Kidney glomerular epithelial cell (primary cell): ENCODE data around the gene GRID2.

ENCODE experiments used
- DNase-seq: peaks from one replicate; lab custom pipeline; 2025; lab: John Stamatoyannopoulos, UW

The GRID2 gene

GRCh38 chr4:92735025-92735665, 431.4 kb downstream of the GRID2 start:
- DNase-seq: no peak

- no peak for DNase-seq
These were observed 456.7 kb downstream of the GRID2 start for GRCh38 chr4:92760433-92760832.

- DNase-seq: no peak
These were observed 472.3 kb downstream of the GRID2 start for GRCh38 chr4:92776080-92776479.

DNA sequence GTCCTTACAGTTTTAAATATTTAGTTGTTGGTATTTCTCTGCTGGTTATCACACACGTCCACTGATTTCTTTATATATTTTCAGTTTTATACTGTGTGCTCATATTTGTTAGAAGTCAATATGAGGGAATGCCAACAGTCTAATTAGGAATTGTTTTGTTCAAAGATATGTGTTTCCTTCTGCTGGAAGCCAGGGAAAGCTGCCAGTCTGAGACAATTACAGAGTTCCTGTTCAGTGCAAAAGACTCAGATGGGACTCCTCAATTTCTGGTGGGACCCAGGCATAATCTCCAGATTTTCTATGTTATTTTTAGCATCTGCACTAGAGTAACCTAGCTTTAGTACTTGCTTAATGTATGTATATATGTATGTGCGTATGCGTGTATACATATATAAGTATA, 486.0 kb downstream of the GRID2 start:
- DNase-seq: no peak

DNA sequence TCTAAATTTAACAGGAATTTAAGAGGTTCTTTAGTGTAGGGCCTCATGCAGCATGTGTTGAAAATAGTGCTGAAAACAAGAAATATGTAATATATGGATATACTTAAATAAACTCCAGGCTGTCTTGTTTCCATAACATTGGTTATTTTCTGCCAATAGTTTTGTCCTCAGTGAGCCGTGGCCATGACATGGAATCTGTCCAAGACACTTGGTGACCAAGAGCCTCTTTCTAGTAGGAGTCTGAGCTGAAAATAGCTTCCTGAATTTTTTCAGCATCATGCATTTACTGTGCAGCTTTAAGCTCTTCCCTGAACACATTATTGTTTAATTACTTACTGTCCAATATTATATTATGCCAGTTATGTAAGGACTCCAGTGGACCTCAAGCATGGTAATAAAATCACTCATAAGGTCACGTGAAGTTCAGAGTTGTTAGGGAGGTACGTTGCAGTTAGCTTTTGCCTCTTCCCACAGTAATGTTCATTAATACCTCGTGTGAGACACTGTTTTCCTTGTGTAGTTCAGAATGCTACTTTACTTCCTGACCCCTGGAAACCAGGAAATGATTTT, 488.2 kb downstream of the GRID2 start:
- DNase-seq: peak; percentile 27

- DNase-seq: no peak
These were observed 505.6 kb downstream of the GRID2 start for GRCh38 chr4:92809381-92809780.

DNA sequence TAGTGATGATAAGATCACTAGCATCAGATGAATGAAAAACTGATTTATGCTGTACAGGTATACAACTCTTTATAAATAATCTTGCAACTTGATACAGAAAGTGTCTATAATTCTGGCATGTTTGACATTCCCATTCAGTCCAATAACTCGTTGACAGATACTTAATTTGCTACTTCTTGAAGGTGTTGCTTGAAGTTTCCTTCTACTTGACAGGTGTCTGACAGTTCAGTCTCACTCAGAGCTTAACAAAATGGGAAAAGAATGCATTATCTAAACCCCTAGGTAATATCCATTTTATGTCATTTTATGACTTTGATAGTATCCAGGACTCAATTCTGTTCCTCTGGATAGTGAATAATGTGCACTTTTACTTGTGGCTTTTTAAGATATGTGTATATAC, 508.9 kb downstream of the GRID2 start:
- no peak for DNase-seq

- DNase-seq: no peak
These were observed 510.9 kb downstream of the GRID2 start for GRCh38 chr4:92814677-92815076.

- no peak for DNase-seq
These were observed 521.5 kb downstream of the GRID2 start for GRCh38 chr4:92825256-92825655.

DNA sequence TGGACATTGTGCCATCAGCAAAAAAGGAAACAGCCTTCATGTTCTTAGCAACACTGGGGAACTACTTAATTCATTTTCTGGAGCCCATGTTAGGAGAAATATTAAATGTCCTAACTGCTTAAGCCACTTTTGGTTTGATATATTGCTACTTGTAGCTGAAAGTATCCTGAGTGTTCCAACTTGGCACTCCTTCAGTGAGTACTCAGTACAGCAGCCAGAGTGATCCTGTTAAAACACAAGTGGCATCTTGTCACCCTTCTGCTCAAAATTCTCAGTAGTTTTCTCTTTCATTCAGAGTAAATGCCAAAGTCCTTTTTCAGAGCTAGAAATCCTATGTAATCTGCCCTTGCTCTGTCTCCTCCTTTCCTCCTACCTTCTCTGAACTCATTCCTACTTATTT, 522.0 kb downstream of the GRID2 start:
- DNase-seq: no peak

DNA sequence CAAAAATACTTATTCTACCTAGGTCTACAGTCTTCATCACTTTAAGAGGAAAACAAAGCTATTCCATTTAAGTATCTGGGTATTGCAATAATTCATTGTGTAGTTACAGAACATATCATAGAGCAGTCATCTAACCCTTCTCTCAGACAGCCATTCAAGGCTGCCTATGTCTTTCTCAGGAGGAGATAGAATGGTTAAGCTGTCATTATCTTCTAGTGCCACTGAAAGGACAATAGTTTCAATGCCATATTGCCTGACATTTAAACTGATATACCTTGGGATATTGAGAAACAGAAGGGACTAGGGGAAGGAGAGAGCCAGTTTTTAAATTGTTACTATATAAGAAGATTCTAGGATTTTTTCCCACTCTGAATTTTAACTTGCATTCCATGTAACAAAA, 527.0 kb downstream of the GRID2 start:
- no peak for DNase-seq

DNA sequence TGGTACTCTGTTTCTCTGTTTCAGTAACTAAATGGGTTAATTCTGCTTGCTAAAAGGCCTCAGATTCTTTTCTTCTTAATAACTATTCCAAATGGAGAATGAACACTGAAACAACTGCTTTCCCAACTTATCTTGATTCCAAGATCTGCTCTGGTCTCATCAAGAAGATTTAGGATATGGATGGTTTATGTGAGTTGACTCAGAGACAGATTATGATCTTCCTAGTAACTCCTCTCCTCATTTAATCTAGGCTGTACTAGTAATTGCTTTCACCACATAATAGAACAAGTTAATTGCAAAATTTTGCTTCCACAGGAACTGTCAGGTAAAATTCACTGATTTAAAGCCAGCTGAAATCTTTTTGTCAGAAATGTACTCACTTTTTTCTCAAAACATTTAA, 537.1 kb downstream of the GRID2 start:
- no peak for DNase-seq

- DNase-seq: no peak
These were observed 540.0 kb downstream of the GRID2 start for GRCh38 chr4:92843784-92844183.

DNA sequence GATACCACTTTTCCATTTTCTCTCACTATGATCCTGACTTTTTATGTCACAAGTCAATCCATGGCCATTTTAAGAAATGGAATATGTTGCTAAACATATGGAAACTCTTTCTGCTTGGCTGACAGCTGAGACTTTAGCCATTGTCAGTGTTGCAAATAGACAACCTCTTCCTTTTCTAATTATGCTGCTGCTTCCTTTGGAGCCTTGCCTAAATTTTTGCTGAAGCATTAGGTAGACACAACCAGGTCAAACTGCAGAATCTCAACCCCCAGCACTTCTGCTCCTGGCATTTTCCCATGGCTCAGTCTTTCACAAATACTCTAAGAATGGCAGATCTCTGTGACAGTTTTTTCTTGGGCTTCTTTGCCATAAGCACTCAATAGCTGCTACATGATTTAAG, 543.3 kb downstream of the GRID2 start:
- no peak for DNase-seq

- DNase-seq: no peak
These were observed 558.7 kb downstream of the GRID2 start for GRCh38 chr4:92862509-92862908.

DNA sequence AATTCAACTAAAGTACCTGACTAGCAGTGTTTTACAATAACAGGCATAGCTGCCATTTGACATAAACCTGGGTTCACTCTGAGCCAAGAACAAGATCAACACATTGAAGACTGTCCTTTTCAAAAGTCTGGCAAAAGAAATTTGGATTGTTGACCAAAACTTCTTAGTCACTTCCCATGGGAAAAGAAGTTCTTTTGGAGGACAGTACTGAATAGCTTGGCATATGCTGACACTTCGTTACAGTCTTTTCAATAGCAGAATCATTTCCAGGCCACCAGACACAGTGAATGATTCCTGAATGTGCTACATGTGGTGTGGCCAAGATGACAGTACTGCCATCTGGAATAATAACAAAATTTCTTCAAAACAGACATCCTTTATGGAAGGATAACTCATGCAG, 560.3 kb downstream of the GRID2 start:
- DNase-seq: no peak

DNA sequence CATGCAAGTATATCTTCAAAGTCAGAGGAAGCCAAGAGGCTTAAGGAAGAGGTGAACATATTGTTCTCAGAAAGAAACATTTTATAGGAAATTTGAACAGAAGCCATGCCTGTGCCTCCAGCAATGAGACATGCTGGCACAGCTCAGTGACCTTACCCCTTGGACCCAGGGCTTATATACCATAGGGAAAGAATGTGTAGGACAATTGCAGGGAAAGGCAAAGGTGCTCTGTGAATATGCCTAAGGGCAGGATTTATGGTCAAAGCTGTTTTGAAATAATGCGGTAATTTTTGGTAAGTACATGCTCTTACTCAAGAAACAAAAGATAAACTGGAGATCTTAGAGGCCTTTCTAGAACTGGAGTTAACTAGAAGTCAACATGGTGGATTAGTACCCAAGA, 568.8 kb downstream of the GRID2 start:
- DNase-seq: no peak

GRCh38 chr4:92885632-92886031, 581.9 kb downstream of the GRID2 start:
- DNase-seq: no peak

GRCh38 chr4:92952426-92952825, 648.7 kb downstream of the GRID2 start:
- DNase-seq: no peak

DNA sequence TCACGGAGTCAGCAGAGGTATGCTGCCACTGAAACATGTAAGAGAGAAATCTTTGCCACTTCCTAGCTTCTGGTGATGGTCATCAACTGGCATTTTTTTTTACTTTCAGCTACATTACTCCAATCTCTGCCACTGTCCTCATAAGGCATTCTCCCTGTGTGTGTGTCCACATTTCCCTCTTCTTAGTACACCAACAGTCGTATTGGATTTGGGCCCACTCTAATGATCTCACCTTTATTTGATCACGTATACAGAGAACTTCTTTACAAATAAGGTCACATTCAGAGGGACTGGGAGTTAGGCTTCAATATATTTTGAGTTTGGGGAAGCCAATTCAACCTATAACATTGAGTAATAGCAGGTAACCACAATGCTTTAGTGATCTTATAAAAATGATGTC, 649.1 kb downstream of the GRID2 start:
- no peak for DNase-seq

DNA sequence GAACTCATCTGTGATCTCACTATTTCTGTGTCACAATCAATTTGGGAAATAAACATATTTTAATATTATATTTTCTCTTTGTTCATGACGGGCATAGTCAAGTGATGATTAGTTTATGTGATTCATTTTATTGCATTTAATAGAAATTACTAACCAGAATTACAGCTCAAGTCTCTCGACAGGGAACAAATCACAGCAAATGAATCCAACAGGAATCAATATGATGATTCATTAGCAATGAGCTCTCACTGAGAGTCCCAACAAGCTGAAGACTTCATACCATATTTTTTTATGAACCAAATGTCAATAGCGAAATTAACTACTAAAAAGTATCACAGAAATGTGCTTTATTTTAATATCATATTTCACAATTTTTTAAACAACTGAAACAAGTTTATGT, 649.7 kb downstream of the GRID2 start:
- no peak for DNase-seq

DNA sequence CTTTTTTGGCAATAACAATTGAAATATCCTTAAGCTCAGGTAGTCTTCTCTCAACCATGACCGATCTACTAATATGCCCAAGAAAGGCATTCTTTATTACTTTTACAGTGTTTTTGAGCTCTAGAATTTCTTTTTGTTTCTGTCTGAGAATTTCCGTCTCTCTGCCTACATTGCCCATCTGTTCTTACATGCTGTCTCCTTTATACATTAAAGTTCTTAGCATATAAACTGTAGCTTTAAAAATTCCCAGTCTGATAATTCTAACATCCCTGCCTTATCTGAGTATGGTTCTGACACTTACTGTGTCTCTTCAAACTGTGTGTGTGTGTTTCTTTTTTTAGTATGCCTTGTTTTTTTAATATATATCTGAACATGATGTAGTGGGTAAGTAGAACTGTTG, 658.1 kb downstream of the GRID2 start:
- no peak for DNase-seq

DNA sequence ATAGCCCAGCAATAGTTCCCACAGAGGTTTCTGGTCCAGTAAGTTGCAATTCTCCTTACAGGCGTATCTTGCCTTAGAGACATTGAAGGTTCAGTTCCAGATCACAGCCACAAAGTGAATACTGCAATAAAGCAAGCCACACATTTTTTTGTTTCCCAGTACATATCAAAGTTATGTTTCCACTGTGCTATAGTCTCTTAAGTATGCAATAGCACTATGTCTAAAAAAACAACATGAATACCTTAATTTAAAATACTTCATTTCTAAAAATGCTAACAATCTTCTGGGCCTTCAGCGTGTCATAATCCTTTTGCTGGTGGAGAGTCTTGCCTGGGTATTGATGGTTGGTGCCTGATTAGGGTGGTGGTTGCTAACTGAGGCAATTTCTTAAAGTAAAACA, 659.1 kb downstream of the GRID2 start:
- no peak for DNase-seq

DNA sequence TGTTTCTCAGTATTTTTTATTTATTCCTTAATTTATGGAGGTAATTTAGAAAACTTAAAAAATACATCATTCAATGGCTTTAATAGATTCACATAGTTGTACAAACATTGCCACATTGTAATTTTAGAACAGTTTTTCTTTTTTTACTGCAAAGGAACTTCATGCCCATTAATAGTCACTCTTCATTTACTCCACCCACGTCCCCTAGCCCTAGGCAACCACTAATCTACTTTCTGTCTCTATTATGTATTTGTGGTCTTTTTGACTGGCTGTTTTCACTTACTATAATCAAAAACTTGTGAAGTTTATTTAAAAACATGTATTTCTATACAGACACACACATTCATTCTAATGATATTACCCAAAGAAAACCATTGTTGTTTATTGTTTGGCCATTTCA, 664.8 kb downstream of the GRID2 start:
- DNase-seq: no peak
